Spleen (tissue), 11 donors: Measurements from ENCODE around the gene ITIH3. TPM values are rescaled to one million over a fixed set of nuclear protein-coding genes. Genes with fewer than 3 reads are reported as not detected.

ENCODE experiments used
- DNase-seq: peaks from one replicate; pipeline ENCODE4 v3.0.0-alpha.2; 2020
- H3K27ac ChIP-seq, 8 donors: fragments of 200-600 bp; sonication (generic) in 7 of 8; 1 replicate in 4 of 8; 2 replicates in 4 of 8; pipeline versions ENCODE4 v1.5.0 to v1.8.0; 2016 to 2021; ENCODE audit warnings: inconsistent platforms in 4 of 8, mild to moderate bottlenecking in 4 of 8, moderate library complexity in 1 of 8
- H3K27me3 ChIP-seq, 7 donors: fragments of 200-600 bp; sonication (generic) in 6 of 7; replicated peaks in 1 of 7; 1 replicate in 4 of 7; 2 replicates in 3 of 7; pipeline versions ENCODE4 v1.5.0 to v1.8.0; 2016 to 2021; ENCODE audit warnings: inconsistent platforms in 3 of 7, mild to moderate bottlenecking in 1 of 7
- H3K36me3 ChIP-seq, 6 donors: fragments of 200-600 bp; sonication (generic) in 5 of 6; 1 replicate in 4 of 6; 2 replicates in 2 of 6; pipeline versions ENCODE4 v1.5.0 to v1.8.0; 2016 to 2021; ENCODE audit warnings: inconsistent platforms in 2 of 6
- H3K4me1 ChIP-seq, 6 donors: fragments of 200-600 bp; sonication (generic) in 5 of 6; 1 replicate in 3 of 6; 2 replicates in 3 of 6; pipeline versions ENCODE4 v1.5.0 to v1.8.0; 2016 to 2021; ENCODE audit warnings: inconsistent platforms in 3 of 6
- H3K4me3 ChIP-seq, 8 donors: fragments of 200-600 bp; sonication (generic) in 7 of 8; 1 replicate in 4 of 8; 2 replicates in 4 of 8; pipeline versions ENCODE4 v1.5.0 to v1.8.0; 2016 to 2021; ENCODE audit warnings: inconsistent platforms in 4 of 8, mild to moderate bottlenecking in 4 of 8, moderate library complexity in 2 of 8
- H3K9me3 ChIP-seq, 8 donors: fragments of 200-600 bp; sonication (generic) in 7 of 8; 1 replicate in 4 of 8; 2 replicates in 4 of 8; pipeline versions ENCODE4 v1.5.0 to v1.8.0; 2016 to 2021; ENCODE audit warnings: inconsistent platforms in 4 of 8
- POLR2A ChIP-seq, 3 donors: fragments of 450-650 bp; IDR thresholded peaks; one replicate each; pipeline ENCODE4 v1.5.1; 2017; ENCODE audit warnings: antibody characterized with exemption in 3 of 3, mild to moderate bottlenecking in 1 of 3
- POLR2AphosphoS5 ChIP-seq, 3 donors: sonication (generic); formaldehyde crosslinking; IDR thresholded peaks; one replicate each; pipeline ENCODE4 v1.5.1; 2017; ENCODE audit warnings: antibody characterized with exemption in 3 of 3
- WGBS, 5 donors: extraction: QIAGEN DNeasy Blood & Tissue Kit in 3 of 5; methylation state at CpG; one replicate each; pipeline versions ENCODE4 v1.1.5 to v1.1.7; 2013 to 2018; 5-methylcytosine and 5-hydroxymethylcytosine counted together
- intact Hi-C: fragments of 100-400 bp; cut with DNase I; formaldehyde crosslinking; loops from one replicate; pipeline ENCODE4 v1.15.0; 2023; ENCODE audit warnings: low total_unique reads
- polyA plus RNA-seq, 3 donors: library from polyadenylated mRNA; stranded (reverse); fragments of 200-250 nt; gene quantifications; one replicate each; pipeline ENCODE4 v1.2.1, GENCODE V29; 2013
- total RNA-seq, 7 donors: library from RNA; depleted of rRNA in 3 of 7; stranded (reverse); fragments of >200 nt in 3 of 7; fragmentation: NEBNext Ultra II Directional in 4 of 7; extraction: Animal tissue kit (Norgen Biotek cat#: 25700) in 4 of 7; gene quantifications; one replicate each; pipeline versions ENCODE4 v1.1.0 to v1.2.1, GENCODE V29; 2016 to 2021
- TF ChIP-seq, protein P1 (sequence below), 11 experiments: fragments of 200-600 bp in 7 of 11; fragments of 450-650 bp in 4 of 11; sonication (generic) in 4 of 11; IDR thresholded peaks in 8 of 11; conservative IDR thresholded peaks in 3 of 11; 1 replicate in 7 of 11; 2 replicates in 4 of 11; pipeline versions ENCODE4 v1.4.0 to v1.8.0; 2016 to 2021; ENCODE audit warnings: antibody characterized with exemption in 11 of 11, inconsistent platforms in 4 of 11, mild to moderate bottlenecking in 1 of 11
- donor health status: healthy with polysubstance abuse.
- donor health status: DM: no; HTN: no; CAD: no; lungs with moderate emphysema.
- donor health status: DM: no; HTN: no; CAD: no.
- donor health status: Bipolar disorder and iron deficiency.
- donor health status: healthy.
- donor health status: DM: no; HTN: no; CAD: no.
- donor health status: DM: yes; HTN: yes; CAD: no.

The ITIH3 gene
- total and polyA plus RNA-seq, 10 donors: 8.0 to 53.7 (median 16.5) TPM

GRCh38 chr3:52784931-52785590, 9.5 kb upstream of the ITIH3 start:
- Histone ChIP-seq H3K27me3 (no peaks in the 10 kb centered on the region), H3K36me3 (no peaks in the 10 kb centered on the region), H3K9me3 (no peaks in the 10 kb centered on the region), H3K4me3 (no peak overlapping the region), H3K4me1 (no peaks in the 10 kb centered on the region), H3K27ac (no peak overlapping the region)
- peak; percentile 54 for DNase-seq
- TF ChIP-seq POLR2A (IDR thresholded peaks at IDR 0.05) (no peak), POLR2AphosphoS5 (IDR thresholded peaks at IDR 0.05) (no peak)
- TF ChIP-seq, protein P1, sequence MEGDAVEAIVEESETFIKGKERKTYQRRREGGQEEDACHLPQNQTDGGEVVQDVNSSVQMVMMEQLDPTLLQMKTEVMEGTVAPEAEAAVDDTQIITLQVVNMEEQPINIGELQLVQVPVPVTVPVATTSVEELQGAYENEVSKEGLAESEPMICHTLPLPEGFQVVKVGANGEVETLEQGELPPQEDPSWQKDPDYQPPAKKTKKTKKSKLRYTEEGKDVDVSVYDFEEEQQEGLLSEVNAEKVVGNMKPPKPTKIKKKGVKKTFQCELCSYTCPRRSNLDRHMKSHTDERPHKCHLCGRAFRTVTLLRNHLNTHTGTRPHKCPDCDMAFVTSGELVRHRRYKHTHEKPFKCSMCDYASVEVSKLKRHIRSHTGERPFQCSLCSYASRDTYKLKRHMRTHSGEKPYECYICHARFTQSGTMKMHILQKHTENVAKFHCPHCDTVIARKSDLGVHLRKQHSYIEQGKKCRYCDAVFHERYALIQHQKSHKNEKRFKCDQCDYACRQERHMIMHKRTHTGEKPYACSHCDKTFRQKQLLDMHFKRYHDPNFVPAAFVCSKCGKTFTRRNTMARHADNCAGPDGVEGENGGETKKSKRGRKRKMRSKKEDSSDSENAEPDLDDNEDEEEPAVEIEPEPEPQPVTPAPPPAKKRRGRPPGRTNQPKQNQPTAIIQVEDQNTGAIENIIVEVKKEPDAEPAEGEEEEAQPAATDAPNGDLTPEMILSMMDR (IDR thresholded peaks at IDR 0.05 in 8 of 11, conservative IDR thresholded peaks at IDR 0.05 in 3 of 11): no peak
- WGBS, 5 donors: 87 to 94% (median 90%) methylated on average over 4 to 5 of the region's 5 CpGs
- intact Hi-C loops: no loop called here

- Histone ChIP-seq H3K27ac (no peak overlapping the region), H3K36me3 (no peaks in the 10 kb centered on the region), H3K9me3 (no peaks in the 10 kb centered on the region), H3K27me3 (no peaks in the 10 kb centered on the region), H3K4me3 (no peak overlapping the region), H3K4me1 (no peaks in the 10 kb centered on the region)
- intact Hi-C loops: no loop called here
- TF ChIP-seq POLR2AphosphoS5 (IDR thresholded peaks at IDR 0.05) (no peak), POLR2A (IDR thresholded peaks at IDR 0.05) (no peak)
- TF ChIP-seq, protein P1 (IDR thresholded peaks at IDR 0.05 in 8 of 11, conservative IDR thresholded peaks at IDR 0.05 in 3 of 11): no peak
- peak; percentile 49 for DNase-seq
- 87 to 92% (median 88%) methylated on average over 17 to 19 of the region's 19 CpGs for WGBS, 5 donors
These were observed 8.0 kb upstream of the ITIH3 start for GRCh38 chr3:52786330-52787215.

- H3K9me3 ChIP-seq: no peaks in the 10 kb centered on the region
- DNase-seq: peak; percentile 36
- 81 to 90% (median 86%) methylated on average over 9 to 11 of the region's 11 CpGs for WGBS, 5 donors
- no peaks in the 10 kb centered on the region for H3K36me3 ChIP-seq
- H3K27me3 ChIP-seq: no peaks in the 10 kb centered on the region
- H3K27ac ChIP-seq: peak overlapping the region in 1 of 8 donors; percentile 52
- H3K4me1 ChIP-seq: no peaks in the 10 kb centered on the region
- TF ChIP-seq, protein P1 (IDR thresholded peaks at IDR 0.05 in 8 of 11, conservative IDR thresholded peaks at IDR 0.05 in 3 of 11): no peak
- TF ChIP-seq POLR2A (IDR thresholded peaks at IDR 0.05): no peak
- no peak for TF ChIP-seq POLR2AphosphoS5 (IDR thresholded peaks at IDR 0.05)
- intact Hi-C loops: no loop called here
- no peak overlapping the region for H3K4me3 ChIP-seq
These were observed 7.3 kb upstream of the ITIH3 start for GRCh38 chr3:52787246-52787645.
